NCI-H2196 (cell line): ENCODE data around the gene GET4.

Experiments used
- DNase-seq: peaks from one replicate; lab custom pipeline; 2025; ENCODE audit not compliant: unreplicated experiment; lab: John Stamatoyannopoulos, UW

The GET4 gene, protein sequence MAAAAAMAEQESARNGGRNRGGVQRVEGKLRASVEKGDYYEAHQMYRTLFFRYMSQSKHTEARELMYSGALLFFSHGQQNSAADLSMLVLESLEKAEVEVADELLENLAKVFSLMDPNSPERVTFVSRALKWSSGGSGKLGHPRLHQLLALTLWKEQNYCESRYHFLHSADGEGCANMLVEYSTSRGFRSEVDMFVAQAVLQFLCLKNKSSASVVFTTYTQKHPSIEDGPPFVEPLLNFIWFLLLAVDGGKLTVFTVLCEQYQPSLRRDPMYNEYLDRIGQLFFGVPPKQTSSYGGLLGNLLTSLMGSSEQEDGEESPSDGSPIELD

DNA sequence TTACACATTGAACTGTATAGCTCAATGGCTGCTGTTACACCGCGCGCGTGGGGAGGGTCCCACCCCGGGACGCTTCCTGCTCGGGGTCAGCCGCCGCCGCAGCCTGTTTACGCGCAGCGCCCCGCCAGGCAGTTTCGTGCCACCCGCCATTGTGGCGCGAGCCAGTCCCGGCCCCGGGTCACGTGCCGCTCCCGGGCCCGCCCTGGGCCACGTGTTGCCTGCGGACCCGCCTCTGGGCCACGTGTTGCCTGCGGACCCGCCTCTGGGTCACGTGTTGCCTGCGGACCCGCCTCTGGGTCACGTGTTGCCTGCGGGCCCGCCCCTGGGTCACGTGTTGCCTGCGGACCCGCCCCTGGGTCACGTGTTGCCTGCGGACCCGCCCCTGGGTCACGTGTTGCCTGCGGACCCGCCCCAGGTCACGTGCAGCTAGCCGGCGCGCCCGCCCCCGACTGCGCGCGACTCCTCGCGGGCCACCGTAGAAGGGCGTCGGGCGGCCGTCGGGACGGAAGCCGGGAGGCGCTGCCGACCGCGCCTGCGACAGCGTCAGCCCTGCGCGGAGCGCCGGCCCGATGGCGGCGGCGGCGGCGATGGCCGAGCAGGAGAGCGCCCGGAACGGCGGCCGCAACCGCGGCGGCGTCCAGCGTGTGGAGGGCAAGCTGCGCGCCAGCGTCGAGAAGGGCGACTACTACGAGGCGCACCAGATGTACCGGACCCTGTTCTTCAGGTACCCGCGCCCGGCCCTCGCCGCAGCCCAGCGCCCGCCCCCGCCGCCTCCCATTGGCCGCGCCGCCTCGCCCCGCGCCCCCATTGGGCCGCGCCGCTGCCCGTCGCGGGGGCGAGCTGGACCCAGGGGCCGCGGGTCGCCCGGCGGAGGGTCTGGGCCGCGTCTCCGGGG, at the start of gene GET4:
GET4 (plus strand) TSS at position 478 of the 895 bp plus-strand sequence; CDS start at position 570, 92 bp downstream.
- DNase-seq, result peak; percentile 95

DNA sequence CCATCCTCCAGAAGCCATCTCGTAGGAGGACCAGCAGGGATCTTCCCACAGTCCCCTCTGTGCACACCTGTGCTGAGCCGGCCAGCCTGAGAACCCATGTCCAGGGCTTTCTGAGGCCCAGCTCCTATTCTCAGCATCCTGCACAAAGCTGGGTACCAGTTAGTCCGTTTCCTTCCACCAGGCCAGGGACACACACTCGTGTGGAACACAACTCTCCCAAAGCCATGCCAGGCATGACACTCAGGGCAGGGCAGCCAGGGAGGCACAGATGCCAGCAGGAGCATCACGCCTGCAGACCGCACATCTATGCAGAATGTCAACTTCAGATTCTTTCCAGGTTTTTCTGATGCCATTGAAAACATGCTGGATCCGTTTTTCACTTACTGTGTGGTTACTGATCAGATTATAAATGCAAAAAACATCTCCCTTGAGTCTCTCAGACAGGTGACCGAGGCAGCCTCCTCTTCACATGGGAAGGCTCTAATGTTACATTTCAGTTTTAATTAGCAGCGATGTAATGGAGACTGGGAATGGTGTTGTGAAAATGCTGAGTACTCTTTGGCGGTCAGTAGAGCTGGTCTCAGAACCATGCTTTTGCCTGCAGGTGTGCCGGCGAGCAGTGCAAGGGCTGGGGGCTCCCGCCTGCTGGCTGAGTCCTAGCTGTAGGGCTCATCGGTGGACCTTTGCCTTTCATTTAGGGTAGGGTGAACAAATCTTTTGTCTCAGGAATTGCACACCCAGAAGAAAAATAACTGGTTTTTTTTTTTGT, 47.4 kb upstream of the GET4 start:
- DNase-seq, result no peak

DNA sequence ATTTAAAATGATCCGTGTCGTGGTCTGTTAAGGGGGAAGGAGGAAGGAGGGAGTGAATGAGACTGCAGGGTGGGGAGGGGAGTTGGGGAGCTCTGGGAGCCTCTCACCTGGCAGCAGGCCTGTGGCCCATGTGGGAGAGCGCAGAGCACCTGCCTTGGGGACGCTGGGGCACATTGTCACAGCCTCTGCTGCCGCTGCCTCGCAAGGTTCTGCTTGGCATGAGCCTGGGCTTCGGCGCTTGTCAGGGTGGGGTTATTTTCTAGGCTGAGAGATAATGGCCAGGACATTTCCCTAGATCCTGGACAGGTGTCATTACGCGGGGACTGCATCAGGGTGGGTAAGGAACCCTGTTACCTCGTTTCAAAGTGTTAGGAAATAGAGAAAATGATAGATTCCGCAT, 46.3 kb upstream of the GET4 start:
- DNase-seq, result no peak

DNA sequence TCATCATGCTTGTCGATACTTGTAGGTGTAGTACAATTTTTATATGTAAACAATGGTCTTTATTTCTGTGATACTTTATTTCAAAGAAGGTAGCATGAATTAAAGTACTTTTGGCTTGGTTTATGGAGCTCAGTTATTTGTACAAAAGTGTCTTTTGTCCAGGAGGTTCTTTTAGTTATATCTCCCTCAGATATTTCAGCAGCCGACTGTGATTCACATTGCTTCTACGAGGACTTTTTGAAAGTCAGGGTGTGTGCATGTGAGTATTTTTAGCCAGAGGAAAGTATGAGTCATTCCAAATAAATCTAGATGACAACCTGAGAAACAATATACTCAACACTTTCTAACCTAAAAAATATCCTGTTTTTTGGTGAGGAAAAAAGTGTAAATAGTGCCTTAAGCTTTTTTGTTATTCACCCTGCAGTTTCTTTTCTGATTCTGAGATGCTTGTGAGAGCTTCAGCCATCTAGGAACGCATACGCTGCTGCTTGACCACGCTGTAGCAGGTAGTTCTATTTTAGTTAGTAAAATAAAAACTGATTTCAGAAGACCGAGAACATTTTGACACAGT, 44.7 kb upstream of the GET4 start:
- DNase-seq, result no peak

DNA sequence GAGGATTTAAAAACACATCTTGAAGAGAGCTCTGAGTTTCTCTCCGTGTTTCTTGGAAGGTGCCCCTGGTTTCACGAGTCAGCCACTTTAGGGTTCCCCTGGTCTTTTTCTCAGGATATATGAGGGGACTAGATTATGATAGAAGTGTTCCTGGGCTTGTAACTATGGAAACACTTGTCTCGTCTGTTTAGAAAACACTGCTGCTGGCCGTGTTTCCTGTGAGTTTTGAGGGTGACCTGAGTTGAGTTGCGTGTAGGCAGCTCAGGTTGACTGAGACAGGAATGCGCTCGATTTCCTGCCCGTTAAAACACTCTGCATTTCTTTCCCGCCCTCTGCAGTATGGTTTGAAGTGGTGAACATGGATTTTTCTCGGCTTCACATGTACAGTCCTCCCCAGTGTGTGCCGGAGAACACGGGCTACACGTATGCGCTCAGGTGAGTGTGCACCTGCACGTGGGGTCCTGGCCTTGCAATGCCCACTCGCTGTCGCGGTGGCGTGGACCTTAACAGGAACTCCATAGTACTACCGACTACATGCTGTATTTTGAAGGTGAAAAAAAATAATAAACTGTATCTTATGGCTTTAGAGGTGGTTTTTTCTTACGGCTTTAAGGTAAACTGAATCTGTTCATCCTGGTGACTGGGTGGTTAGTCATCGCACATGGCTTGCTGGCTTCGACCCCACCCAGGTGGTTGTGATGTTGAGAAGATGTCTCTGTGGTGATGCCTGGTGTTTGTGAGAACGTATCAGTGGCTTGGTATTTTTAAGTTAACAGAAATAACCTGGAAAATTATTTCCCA, 44.0 kb upstream of the GET4 start, which contains the start of gene SUN1:
SUN1 (plus strand) TSS at position 310 of the 801 bp plus-strand sequence; CDS start at position 359, 49 bp downstream.
- no peak for DNase-seq

DNA sequence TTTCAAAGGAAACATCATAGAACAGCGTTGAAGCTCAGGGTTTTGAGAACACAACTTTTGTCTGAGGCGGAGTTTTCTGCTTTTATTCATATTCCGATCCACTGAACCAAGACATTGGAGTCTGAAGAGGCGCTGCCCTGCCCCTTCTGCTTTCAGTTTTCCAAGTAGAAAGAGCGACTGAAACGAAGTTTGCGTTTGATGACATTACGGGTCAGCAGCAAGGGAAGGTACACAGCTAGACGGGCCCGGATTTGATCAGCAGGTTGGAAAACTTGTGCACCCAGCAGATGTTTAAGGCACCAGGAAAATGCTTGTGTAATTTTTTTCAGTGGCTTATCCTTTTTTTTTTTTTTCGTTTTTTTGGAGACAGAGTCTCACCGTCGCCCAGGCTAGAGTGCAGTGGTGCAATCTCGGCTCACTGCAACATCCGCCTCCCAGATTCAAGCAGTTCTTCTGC, 43.4 kb upstream of the GET4 start:
- no peak for DNase-seq

DNA sequence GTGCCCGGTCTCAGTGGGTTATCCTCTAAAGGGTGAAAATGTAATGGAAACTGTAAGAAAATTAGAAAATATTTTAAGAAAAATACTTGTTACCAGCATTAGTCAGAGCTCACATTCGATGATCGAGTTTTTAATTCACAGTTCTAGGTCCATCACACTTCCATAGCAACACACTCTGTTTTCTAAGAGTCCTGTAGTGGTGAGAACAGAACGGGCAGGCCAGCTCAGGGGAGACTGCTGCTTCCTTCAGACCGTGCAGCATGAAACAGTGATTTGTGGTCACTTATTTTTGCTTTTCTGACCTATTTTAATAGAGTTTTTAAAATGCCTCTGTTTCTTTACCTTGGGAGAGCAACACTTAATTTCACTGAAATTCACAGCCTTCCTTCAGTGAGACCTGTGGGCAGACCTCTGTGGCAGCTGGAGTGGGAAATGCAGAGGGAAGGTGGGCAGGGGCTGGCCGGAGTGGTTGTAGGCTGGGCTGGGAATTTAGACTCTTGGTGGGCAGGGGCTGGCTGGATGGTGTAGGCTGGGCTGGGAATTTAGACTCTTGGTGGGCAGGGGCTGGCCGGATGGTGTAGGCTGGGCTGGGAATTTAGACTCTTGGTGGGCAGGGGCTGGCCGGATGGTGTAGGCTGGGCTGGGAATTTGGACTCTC, 42.6 kb upstream of the GET4 start:
- DNase-seq, result no peak

DNA sequence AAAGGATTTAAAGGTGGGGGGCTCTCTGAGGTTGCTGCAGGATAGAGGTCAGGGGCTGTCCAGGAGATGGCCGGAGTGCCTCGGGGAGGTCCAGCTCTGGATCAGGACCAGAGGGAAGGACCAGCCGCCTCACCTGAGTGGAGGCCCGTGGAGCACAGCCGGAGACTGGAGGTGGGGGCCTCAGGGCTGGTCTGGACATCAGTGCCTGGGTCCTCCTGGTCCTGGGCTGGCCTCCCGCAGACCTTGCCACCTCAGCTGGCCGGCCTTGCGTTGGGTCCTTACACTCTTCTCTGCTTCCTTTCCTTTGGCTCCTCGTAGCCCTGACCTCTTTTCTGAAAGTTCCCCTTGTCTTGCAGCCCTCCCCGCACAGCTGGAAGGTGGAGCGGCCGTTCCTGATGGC, 42.1 kb upstream of the GET4 start:
- no peak for DNase-seq

DNA sequence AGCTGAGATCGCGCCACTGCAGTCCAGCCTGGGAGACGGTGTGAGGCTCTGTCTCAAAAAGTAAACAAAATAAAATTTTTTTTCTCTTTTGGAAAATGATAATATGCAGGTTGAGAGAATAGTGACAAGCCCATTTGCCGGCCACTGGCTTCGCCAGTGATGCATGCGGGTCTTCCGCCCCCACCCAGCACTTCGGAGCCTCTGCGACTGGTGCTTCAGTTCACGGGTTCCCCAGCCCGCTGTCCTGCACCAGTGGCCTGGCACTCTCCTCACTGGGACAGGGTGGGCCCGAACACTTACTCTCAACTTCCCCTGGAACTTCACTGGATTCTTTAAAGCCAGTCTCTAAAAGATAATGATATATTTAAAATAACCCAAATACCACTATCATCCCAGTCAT, 41.3 kb upstream of the GET4 start:
- no peak for DNase-seq

DNA sequence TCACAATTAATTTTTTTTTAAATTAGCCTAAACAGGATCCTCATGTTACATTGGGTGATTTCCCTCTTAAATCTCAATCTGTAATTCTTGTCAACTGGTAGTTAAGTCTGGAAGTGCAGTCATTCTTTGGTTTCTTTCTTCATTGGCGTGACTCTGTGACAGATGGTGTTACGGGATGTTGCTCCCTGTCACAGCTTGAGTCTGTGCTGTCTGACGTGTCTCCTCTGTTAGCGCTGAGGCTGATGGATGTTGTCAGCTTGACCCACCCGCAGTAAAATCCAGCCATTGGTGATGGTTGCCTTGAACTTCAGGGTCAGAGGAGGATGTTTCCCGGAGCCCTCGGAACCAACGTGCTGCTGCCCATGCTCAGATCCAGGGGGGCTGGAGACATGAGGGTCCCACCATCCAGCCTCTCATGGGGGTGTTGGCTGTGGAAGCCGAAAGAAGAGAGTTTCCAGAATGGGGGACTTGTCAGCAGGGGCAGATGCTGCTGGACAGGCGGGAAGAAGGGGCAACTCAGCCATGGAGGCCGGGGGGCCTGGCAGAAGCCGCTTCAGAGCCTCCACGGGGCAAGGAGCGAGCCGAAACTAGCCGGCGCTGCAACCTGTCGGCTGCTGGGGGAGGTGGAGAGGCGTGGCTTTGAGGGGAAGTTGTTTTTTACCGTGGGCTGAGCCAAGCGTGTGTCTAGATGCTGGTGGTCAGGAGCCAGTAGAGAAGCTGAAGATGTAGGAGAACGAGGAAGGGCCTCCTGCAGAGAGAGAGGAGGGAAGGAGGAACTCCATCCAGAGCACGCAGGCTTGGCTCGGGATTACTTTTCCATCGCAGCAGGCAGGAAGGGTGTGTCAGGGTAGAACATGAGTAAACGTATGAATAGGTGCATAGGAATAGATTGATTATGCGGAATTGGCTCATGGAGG, 40.6 kb upstream of the GET4 start:
- DNase-seq, result no peak

DNA sequence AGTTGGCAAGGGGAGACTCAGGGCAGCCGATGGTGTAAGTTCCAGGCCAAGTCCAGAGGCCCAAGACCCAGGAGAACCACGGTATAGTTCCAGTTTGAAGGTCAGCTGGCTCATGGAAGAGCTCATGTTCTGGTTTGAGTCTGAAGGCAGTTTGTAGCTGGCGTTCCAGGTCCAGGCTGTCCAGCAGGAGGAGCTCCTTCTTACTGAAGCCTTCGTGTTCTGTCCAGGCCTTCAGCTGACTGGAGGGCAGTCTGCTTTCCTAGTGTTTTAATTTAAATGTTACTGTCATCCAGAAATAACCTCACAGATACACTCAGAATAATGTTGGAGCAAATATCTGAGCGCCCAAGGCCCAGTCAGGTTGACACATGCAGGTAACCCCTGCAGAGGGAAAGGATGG, 39.9 kb upstream of the GET4 start:
- no peak for DNase-seq

DNA sequence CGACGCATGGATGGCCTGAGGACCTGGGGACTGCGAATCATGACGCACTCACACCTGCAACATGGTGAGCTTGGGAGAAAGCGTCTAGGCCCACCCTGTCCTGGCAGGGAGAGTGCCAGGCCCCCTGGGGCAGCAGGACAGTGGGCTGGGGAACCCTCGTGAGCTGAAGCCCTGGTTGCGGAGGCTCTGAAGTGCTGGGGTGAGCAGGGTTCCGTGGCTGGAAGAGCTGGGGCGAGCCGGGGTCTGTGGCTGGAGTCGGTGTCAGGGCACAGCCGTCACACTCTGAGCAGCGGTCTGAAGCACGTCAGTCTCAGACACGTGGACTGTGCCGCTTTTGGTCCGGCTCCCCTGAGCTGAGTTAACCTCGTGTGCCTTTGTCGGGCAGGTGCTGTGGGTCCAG, 39.4 kb upstream of the GET4 start:
- no peak for DNase-seq

DNA sequence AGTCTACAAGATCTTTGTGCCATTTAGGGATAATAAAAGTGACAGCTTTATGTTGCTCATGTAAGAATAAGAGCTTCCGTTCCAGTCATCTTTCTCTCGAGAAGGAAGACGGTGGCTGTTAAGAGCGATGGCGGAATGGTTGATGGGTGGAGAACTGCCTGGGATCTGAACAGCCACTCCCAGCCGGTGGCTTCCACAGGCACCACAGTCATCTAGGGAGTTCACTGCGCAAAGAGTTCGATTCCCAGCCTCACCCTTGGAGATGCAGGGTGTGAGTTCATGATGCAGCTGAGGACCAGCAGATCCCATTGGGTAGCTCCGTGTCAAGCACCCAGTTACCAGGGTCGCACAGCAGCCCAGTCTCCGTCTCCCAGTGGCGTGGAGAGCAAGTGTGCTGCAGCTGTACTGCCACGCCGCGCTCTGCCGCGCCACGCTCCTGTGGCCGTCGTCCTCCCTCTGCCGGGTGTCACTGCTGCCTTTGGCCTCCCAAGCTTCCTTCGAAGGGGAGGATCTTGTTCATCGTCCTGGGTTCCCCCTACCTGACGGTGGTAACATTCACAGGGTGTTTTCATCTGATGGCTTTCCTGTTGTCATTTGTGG, 36.3 kb upstream of the GET4 start:
- DNase-seq, result no peak

DNA sequence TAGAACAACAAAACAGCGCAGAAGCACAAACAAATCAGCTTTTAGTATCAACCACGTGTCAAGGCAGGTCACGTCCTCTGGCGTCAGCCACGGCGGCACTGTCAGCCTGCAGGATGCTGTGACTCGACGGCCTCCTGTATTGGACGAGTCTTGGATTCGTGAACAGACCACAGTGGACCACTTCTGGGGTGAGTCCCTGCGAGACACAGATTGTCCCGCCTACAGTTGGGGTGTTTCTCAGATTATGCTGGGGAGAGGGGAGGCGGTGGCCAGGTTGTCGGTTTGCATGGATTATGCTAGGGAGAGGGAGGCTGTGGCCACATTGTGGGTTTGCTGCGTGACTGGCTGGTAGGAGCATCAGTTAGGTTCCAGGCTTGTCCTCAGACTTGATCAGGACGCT, 34.4 kb upstream of the GET4 start:
- DNase-seq, result no peak

DNA sequence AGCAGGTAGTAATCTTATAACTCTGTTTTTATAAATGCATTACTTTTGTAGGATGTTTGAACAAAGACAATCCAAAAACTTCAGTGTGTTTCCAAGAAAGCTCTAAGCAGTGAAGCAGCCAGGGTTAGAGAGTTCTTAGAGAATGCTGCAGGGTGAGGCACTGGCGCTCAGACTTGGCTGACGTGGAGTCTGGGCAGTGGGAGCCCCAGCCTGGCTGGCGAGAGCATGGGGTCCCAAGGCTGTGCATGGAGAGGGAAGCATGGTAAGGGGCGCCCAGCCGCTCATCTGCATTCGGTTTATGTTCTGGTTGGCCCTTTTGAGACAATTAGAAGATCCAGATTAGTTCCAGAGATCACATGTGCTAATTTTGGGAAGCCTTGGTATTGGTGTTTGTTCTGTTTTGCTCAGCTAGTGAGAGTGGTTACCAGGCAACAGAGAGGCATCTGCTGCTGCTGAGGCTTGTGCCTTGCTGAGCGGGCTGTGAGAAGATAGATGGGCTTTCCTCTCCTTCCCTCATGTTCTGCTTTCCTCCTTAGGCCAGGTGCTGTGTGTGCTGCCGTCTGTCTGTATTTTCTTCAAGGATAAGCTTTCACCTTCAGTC, 33.8 kb upstream of the GET4 start:
- DNase-seq, result no peak

DNA sequence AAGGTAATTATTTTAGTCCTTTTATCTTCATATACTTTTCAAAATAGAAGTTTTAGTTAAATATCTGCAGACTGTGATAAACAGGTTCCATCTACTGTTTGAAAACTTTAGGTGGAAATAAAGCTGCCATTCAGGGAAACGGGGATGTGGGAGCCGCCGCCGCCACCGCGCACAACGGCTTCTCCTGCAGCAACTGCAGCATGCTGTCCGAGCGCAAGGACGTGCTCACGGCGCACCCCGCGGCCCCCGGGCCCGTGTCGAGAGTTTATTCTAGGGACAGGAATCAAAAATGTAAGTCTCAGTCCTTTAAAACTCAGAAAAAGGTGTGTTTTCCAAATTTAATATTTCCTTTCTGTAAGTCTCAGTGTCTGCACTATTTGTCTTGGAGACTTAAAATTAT, 33.1 kb upstream of the GET4 start:
- no peak for DNase-seq

DNA sequence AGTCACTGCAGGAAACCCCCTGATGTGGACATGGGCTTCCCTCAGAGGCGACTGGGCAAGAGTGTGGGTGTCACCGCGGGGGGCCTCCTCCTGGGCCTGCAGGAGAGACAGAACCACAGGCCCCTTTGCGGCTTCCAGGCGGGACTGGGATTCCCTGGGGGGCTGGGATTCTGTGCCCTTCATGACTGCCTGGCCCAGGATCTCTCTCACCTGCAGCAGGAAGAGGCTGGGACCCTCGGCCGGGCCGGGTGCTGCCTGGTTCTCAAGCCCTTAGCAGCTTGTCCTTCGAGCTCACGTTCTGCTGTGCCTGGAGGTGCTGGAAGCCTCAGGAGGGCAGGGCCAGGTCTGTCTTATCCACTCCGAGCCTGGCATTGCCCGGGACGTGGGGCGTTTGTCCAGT, 32.3 kb upstream of the GET4 start:
- DNase-seq, result no peak

DNA sequence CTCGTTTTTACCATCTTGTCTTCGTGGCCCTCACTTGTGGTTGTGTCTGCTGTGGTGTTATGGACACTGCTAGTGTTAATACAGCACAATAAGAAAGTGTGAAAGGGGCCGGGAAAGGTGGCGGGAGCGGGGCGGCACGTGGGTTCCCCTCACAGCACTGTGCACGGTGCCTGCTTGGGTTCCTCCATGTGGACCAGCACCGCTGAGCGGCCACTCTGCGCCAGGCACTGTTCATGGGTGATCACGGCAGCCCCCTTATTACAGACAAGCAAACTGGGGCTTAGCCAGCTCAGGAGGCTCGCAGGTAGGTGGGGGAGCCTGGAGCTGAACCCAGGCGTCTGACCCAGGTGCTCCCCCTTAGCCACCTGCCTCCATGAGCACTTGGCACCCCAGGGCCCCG, 31.8 kb upstream of the GET4 start:
- DNase-seq, result no peak
